Esophagus (tissue), 2 donors: Measurements from ENCODE around the gene KRTAP9-1. TPM values are rescaled to one million over a fixed set of nuclear protein-coding genes. Genes with fewer than 3 reads are reported as not detected.
"Not testable (repeated sequence)": the region's sequence is repeated elsewhere in the genome, so short reads cannot be mapped to it uniquely, and the experiment has no call there.

Source experiments
- H3K27ac ChIP-seq, 2 donors: one replicate each; pipeline ENCODE4 v1.5.1; 2013; ENCODE audit warnings: low read depth in 2 of 2, mild to moderate bottlenecking in 2 of 2, inconsistent platforms in 1 of 2, low read length in 1 of 2, moderate library complexity in 1 of 2
- H3K27me3 ChIP-seq, 2 donors: one replicate each; pipeline ENCODE4 v1.6.1; 2013; ENCODE audit warnings: low read length in 2 of 2, control low read depth in 1 of 2, mild to moderate bottlenecking in 1 of 2; ENCODE audit not compliant: insufficient read depth in 2 of 2, control insufficient read depth in 1 of 2
- H3K36me3 ChIP-seq, 2 donors: one replicate each; pipeline ENCODE4 v1.6.1; 2013; ENCODE audit warnings: low read length in 1 of 2; ENCODE audit not compliant: control insufficient read depth in 2 of 2, insufficient read depth in 2 of 2
- H3K4me1 ChIP-seq, 2 donors: one replicate each; pipeline ENCODE4 v1.6.1; 2013; ENCODE audit warnings: low read length in 1 of 2; ENCODE audit not compliant: control insufficient read depth in 2 of 2, insufficient read depth in 2 of 2
- H3K4me3 ChIP-seq, 2 donors: one replicate each; pipeline ENCODE4 v1.5.1; 2013; ENCODE audit warnings: low read length in 2 of 2, mild to moderate bottlenecking in 2 of 2, low read depth in 1 of 2, moderate library complexity in 1 of 2
- H3K9me3 ChIP-seq, 2 donors: one replicate each; pipeline ENCODE4 v1.6.1; 2013; ENCODE audit warnings: mild to moderate bottlenecking in 2 of 2, low read depth in 1 of 2, low read length in 1 of 2, moderate library complexity in 1 of 2; ENCODE audit not compliant: control insufficient read depth in 2 of 2, insufficient read depth in 1 of 2
- WGBS, 2 donors: extraction: QIAGEN DNeasy Blood & Tissue Kit; methylation state at CpG; one replicate each; pipeline ENCODE4 v1.1.7; 2013; 5-methylcytosine and 5-hydroxymethylcytosine counted together
- polyA plus RNA-seq, 2 donors: library from polyadenylated mRNA; stranded (reverse); fragments of 200-250 nt; gene quantifications; one replicate each; pipeline ENCODE4 v1.2.3, GENCODE V29; 2013
- donor health status: healthy with polysubstance abuse.
- donor health status: Bipolar disorder and iron deficiency.

Gene KRTAP9-1
- polyA plus RNA-seq, 2 donors, result not detected

DNA sequence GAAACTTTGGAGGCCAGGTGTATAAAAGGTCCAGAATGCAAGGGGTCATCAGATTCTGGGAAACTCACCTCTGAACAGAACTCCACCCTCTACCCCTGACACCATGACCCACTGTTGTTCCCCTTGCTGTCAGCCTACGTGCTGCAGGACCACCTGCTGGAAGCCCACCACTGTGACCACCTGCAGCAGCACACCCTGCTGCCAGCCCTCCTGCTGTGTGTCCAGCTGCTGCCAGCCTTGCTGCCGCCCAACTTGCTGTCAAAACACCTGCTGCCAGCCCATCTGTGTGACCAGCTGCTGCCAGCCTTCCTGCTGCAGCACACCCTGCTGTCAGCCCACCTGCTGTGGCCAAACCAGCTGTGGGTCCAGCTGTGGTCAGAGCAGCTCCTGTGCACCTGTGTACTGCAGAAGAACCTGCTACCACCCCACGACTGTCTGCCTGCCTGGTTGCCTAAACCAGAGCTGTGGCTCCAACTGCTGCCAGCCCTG, 48.3 kb downstream of the KRTAP9-1 start, which contains the start of gene KRTAP9-8:
KRTAP9-8 (plus strand) TSS at position 51 of the 489 bp plus-strand sequence; CDS start at position 104, 53 bp downstream.
- 57 to 61% methylated on average over 3 of the region's 3 CpGs for WGBS, 2 donors
- not testable (repeated sequence) for H3K27me3 ChIP-seq, H3K36me3 ChIP-seq, H3K27ac ChIP-seq, H3K4me1 ChIP-seq, H3K9me3 ChIP-seq, H3K4me3 ChIP-seq

Other genes with a start within 250 kb of the KRTAP9-1 start
- gene KRT39, start 222.9 kb upstream of the KRTAP9-1 start, polyA plus RNA-seq, result not detected
- under 1 TPM; 0.18 to 0.20 TPM for gene KRT40, start 205.6 kb upstream of the KRTAP9-1 start, polyA plus RNA-seq
- not detected for gene KRTAP3-3, start 195.7 kb upstream of the KRTAP9-1 start, polyA plus RNA-seq
- gene KRTAP3-2, start 190.0 kb upstream of the KRTAP9-1 start, polyA plus RNA-seq, result 10 to 100 TPM in 1 of 2 donors, 1 to 10 TPM in 1; 1.8 to 43.5 TPM
- gene KRTAP3-1, start 180.8 kb upstream of the KRTAP9-1 start, polyA plus RNA-seq, result under 1 TPM in 1 of 2 donors, not detected in 1; 0.39 TPM
- under 1 TPM in 1 of 2 donors, not detected in 1; 0.09 TPM for gene KRTAP1-5, start 162.7 kb upstream of the KRTAP9-1 start, polyA plus RNA-seq
- gene KRTAP1-4, start 159.7 kb upstream of the KRTAP9-1 start, polyA plus RNA-seq, result not detected
- gene KRTAP1-3, start 155.0 kb upstream of the KRTAP9-1 start, polyA plus RNA-seq, result not detected
- under 1 TPM; 0.04 to 0.16 TPM for gene KRTAP1-1, start 148.4 kb upstream of the KRTAP9-1 start, polyA plus RNA-seq
- not detected for gene KRTAP2-1, start 142.6 kb upstream of the KRTAP9-1 start, polyA plus RNA-seq
- gene KRTAP2-2, start 134.7 kb upstream of the KRTAP9-1 start, polyA plus RNA-seq, result not detected
- under 1 TPM in 1 of 2 donors, not detected in 1; 0.10 TPM for gene KRTAP2-3, start 129.8 kb upstream of the KRTAP9-1 start, polyA plus RNA-seq
- gene KRTAP2-4, start 124.0 kb upstream of the KRTAP9-1 start, polyA plus RNA-seq, result not detected
- not detected for gene KRTAP4-7, start 105.7 kb upstream of the KRTAP9-1 start, polyA plus RNA-seq
- gene KRTAP4-8, start 91.7 kb upstream of the KRTAP9-1 start, polyA plus RNA-seq, result not detected
- not detected for gene KRTAP4-16, start 87.7 kb upstream of the KRTAP9-1 start, polyA plus RNA-seq
- not detected for gene KRTAP4-9, start 84.5 kb upstream of the KRTAP9-1 start, polyA plus RNA-seq
- gene KRTAP4-11, start 71.5 kb upstream of the KRTAP9-1 start, polyA plus RNA-seq, result not detected
- gene KRTAP4-12, start 65.7 kb upstream of the KRTAP9-1 start, polyA plus RNA-seq, result not detected
- not detected for gene KRTAP4-6, start 49.3 kb upstream of the KRTAP9-1 start, polyA plus RNA-seq
- not detected for gene KRTAP4-5, start 40.1 kb upstream of the KRTAP9-1 start, polyA plus RNA-seq
- gene KRTAP4-4, start 29.1 kb upstream of the KRTAP9-1 start, polyA plus RNA-seq, result not detected
- gene KRTAP4-3, start 21.7 kb upstream of the KRTAP9-1 start, polyA plus RNA-seq, result not detected
- not detected for gene KRTAP4-2, start 11.7 kb upstream of the KRTAP9-1 start, polyA plus RNA-seq
- gene KRTAP4-1, start 5.0 kb upstream of the KRTAP9-1 start, polyA plus RNA-seq, result not detected
- not detected for gene KRTAP9-2, start 36.8 kb downstream of the KRTAP9-1 start, polyA plus RNA-seq
- not detected for gene KRTAP9-3, start 42.6 kb downstream of the KRTAP9-1 start, polyA plus RNA-seq
- not detected for gene KRTAP9-8, start 48.1 kb downstream of the KRTAP9-1 start, polyA plus RNA-seq
- not detected for gene KRTAP9-4, start 59.8 kb downstream of the KRTAP9-1 start, polyA plus RNA-seq
- not detected for gene KRTAP9-9, start 65.5 kb downstream of the KRTAP9-1 start, polyA plus RNA-seq
- gene KRTAP9-6, start 75.5 kb downstream of the KRTAP9-1 start, polyA plus RNA-seq, result not detected
- gene KRTAP9-7, start 85.8 kb downstream of the KRTAP9-1 start, polyA plus RNA-seq, result not detected
- gene KRTAP29-1, start 113.0 kb downstream of the KRTAP9-1 start, polyA plus RNA-seq, result not detected
- not detected for gene KRTAP16-1, start 119.4 kb downstream of the KRTAP9-1 start, polyA plus RNA-seq
- gene KRTAP17-1, start 125.8 kb downstream of the KRTAP9-1 start, polyA plus RNA-seq, result not detected
- gene KRT33A, start 160.9 kb downstream of the KRTAP9-1 start, polyA plus RNA-seq, result 1 to 10 TPM in 1 of 2 donors, under 1 TPM in 1; 0.69 to 1.2 TPM
- gene KRT33B, start 179.9 kb downstream of the KRTAP9-1 start, polyA plus RNA-seq, result under 1 TPM; 0.12 to 0.16 TPM
- under 1 TPM; 0.19 to 0.20 TPM for gene KRT34, start 192.4 kb downstream of the KRTAP9-1 start, polyA plus RNA-seq
- 10 to 100 TPM in 1 of 2 donors, 1 to 10 TPM in 1; 3.8 to 16.7 TPM for gene KRT31, start 207.7 kb downstream of the KRTAP9-1 start, polyA plus RNA-seq
- gene KRT37, start 234.7 kb downstream of the KRTAP9-1 start, polyA plus RNA-seq, result not detected